T-helper 1 cell treated with Interleukin-12 subunit alpha and Interleukin-12 subunit beta and Interleukin-4 antibody, amounts not matched to agents 30 μg/mL and 1 μg/mL, for 36 hours (primary cell): Measurements from ENCODE around the gene SOX6.
"Not testable (repeated sequence)": the region's sequence is repeated elsewhere in the genome, so short reads cannot be mapped to it uniquely, and the experiment has no call there.

Experiments used
- H3K27ac Mint-ChIP-seq: one replicate; pipeline ENCODE4 v1.8.0; 2021; ENCODE audit warnings: mild to moderate bottlenecking, mixed read lengths
- H3K27me3 Mint-ChIP-seq: one replicate; pipeline ENCODE4 v1.8.0; 2021; ENCODE audit warnings: low read depth, mixed read lengths
- H3K36me3 Mint-ChIP-seq: one replicate; pipeline ENCODE4 v1.8.0; 2021; ENCODE audit warnings: low read depth, mixed read lengths
- H3K4me1 Mint-ChIP-seq: one replicate; pipeline ENCODE4 v1.8.0; 2021; ENCODE audit warnings: low read depth, mixed read lengths
- H3K4me3 Mint-ChIP-seq: one replicate; pipeline ENCODE4 v1.8.0; 2021; ENCODE audit warnings: mild to moderate bottlenecking, moderate library complexity, mixed read lengths
- H3K9me3 Mint-ChIP-seq: one replicate; pipeline ENCODE4 v1.8.0; 2021; ENCODE audit warnings: mixed read lengths

The SOX6 gene

GRCh38 chr11:16095756-16096155 lies 260.6 kb downstream of the SOX6 start:
- no peaks in the 10 kb centered on the region for H3K36me3 Mint-ChIP-seq
- no peaks in the 10 kb centered on the region for H3K27me3 Mint-ChIP-seq
- no peaks in the 10 kb centered on the region for H3K4me1 Mint-ChIP-seq
- no peaks in the 10 kb centered on the region for H3K9me3 Mint-ChIP-seq
- H3K4me3 Mint-ChIP-seq: no peak overlapping the region
- no peak overlapping the region for H3K27ac Mint-ChIP-seq

GRCh38 chr11:16093889-16094653 lies 262.3 kb downstream of the SOX6 start:
- Mint-ChIP-seq H3K36me3 (no peaks in the 10 kb centered on the region), H3K4me1 (no peaks in the 10 kb centered on the region), H3K27ac (no peak overlapping the region)

GRCh38 chr11:16091862-16092261 lies 264.5 kb downstream of the SOX6 start:
- Mint-ChIP-seq H3K9me3 (no peaks in the 10 kb centered on the region), H3K4me1 (no peaks in the 10 kb centered on the region), H3K4me3 (no peak overlapping the region), H3K27ac (no peak overlapping the region), H3K36me3 (no peaks in the 10 kb centered on the region), H3K27me3 (no peaks in the 10 kb centered on the region)

More at GRCh38 chr11:16093889-16094653, 262.3 kb downstream of the SOX6 start:
- no peak overlapping the region for H3K4me3 Mint-ChIP-seq
- no peaks in the 10 kb centered on the region for H3K9me3 Mint-ChIP-seq
- H3K27me3 Mint-ChIP-seq: no peaks in the 10 kb centered on the region

GRCh38 chr11:16089481-16089880 lies 266.9 kb downstream of the SOX6 start:
- Mint-ChIP-seq H3K4me3 (no peak overlapping the region), H3K9me3 (no peaks in the 10 kb centered on the region), H3K27ac (no peak overlapping the region), H3K4me1 (no peaks in the 10 kb centered on the region), H3K36me3 (no peaks in the 10 kb centered on the region), H3K27me3 (no peaks in the 10 kb centered on the region)

GRCh38 chr11:16088774-16089173 lies 267.6 kb downstream of the SOX6 start:
- no peak overlapping the region for H3K4me3 Mint-ChIP-seq
- no peaks in the 10 kb centered on the region for H3K4me1 Mint-ChIP-seq
- H3K36me3 Mint-ChIP-seq: no peaks in the 10 kb centered on the region
- no peak overlapping the region for H3K27ac Mint-ChIP-seq
- H3K27me3 Mint-ChIP-seq: no peaks in the 10 kb centered on the region
- no peaks in the 10 kb centered on the region for H3K9me3 Mint-ChIP-seq

GRCh38 chr11:16087886-16088285 lies 268.5 kb downstream of the SOX6 start:
- Mint-ChIP-seq H3K4me1 (no peaks in the 10 kb centered on the region), H3K36me3 (no peaks in the 10 kb centered on the region), H3K4me3 (no peak overlapping the region), H3K27me3 (no peaks in the 10 kb centered on the region), H3K9me3 (no peaks in the 10 kb centered on the region), H3K27ac (no peak overlapping the region)

GRCh38 chr11:16086229-16086819 lies 270.0 kb downstream of the SOX6 start:
- Mint-ChIP-seq H3K27me3 (no peaks in the 10 kb centered on the region), H3K36me3 (no peaks in the 10 kb centered on the region), H3K4me3 (no peak overlapping the region), H3K9me3 (no peaks in the 10 kb centered on the region), H3K27ac (no peak overlapping the region), H3K4me1 (no peaks in the 10 kb centered on the region)

GRCh38 chr11:16082095-16083055 lies 274.0 kb downstream of the SOX6 start:
- Mint-ChIP-seq H3K9me3 (no peaks in the 10 kb centered on the region), H3K27me3 (no peaks in the 10 kb centered on the region), H3K4me1 (no peaks in the 10 kb centered on the region), H3K27ac (no peak overlapping the region), H3K36me3 (no peaks in the 10 kb centered on the region), H3K4me3 (no peak overlapping the region)

GRCh38 chr11:16081382-16082094 lies 274.8 kb downstream of the SOX6 start:
- H3K9me3 Mint-ChIP-seq: peaks cover under 1% of the 10 kb centered on the region
- no peaks in the 10 kb centered on the region for H3K36me3 Mint-ChIP-seq
- no peaks in the 10 kb centered on the region for H3K27me3 Mint-ChIP-seq
- H3K4me3 Mint-ChIP-seq: no peak overlapping the region
- H3K27ac Mint-ChIP-seq: no peak overlapping the region
- H3K4me1 Mint-ChIP-seq: no peaks in the 10 kb centered on the region

- no peaks in the 10 kb centered on the region for H3K4me1 Mint-ChIP-seq
- H3K27ac Mint-ChIP-seq: no peak overlapping the region
- no peaks in the 10 kb centered on the region for H3K36me3 Mint-ChIP-seq
- no peak overlapping the region for H3K4me3 Mint-ChIP-seq
- peaks cover 3% of the 10 kb centered on the region for H3K9me3 Mint-ChIP-seq
- H3K27me3 Mint-ChIP-seq: no peaks in the 10 kb centered on the region
Measured at GRCh38 chr11:16080688-16081381, 275.5 kb downstream of the SOX6 start.

- H3K36me3 Mint-ChIP-seq: no peaks in the 10 kb centered on the region
- no peaks in the 10 kb centered on the region for H3K4me1 Mint-ChIP-seq
- H3K27ac Mint-ChIP-seq: no peak overlapping the region
- H3K9me3 Mint-ChIP-seq: peaks cover 8% of the 10 kb centered on the region
- no peak overlapping the region for H3K4me3 Mint-ChIP-seq
- no peaks in the 10 kb centered on the region for H3K27me3 Mint-ChIP-seq
Measured at GRCh38 chr11:16078936-16079335, 277.4 kb downstream of the SOX6 start.

- peaks cover 16% of the 10 kb centered on the region for H3K9me3 Mint-ChIP-seq
- H3K36me3 Mint-ChIP-seq: no peaks in the 10 kb centered on the region
- no peak overlapping the region for H3K27ac Mint-ChIP-seq
- H3K4me1 Mint-ChIP-seq: no peaks in the 10 kb centered on the region
- no peak overlapping the region for H3K4me3 Mint-ChIP-seq
- H3K27me3 Mint-ChIP-seq: no peaks in the 10 kb centered on the region
Measured at GRCh38 chr11:16070573-16070972, 285.8 kb downstream of the SOX6 start.

GRCh38 chr11:16067268-16067667 lies 289.1 kb downstream of the SOX6 start:
- H3K27me3 Mint-ChIP-seq, H3K4me1 Mint-ChIP-seq, H3K4me3 Mint-ChIP-seq, H3K36me3 Mint-ChIP-seq, H3K27ac Mint-ChIP-seq: not testable (repeated sequence)
- peaks cover 10% of the 10 kb centered on the region for H3K9me3 Mint-ChIP-seq

GRCh38 chr11:16059332-16059731 lies 297.0 kb downstream of the SOX6 start:
- Mint-ChIP-seq H3K9me3 (no peaks in the 10 kb centered on the region), H3K27me3 (no peaks in the 10 kb centered on the region), H3K4me1 (no peaks in the 10 kb centered on the region), H3K4me3 (no peak overlapping the region), H3K27ac (no peak overlapping the region), H3K36me3 (no peaks in the 10 kb centered on the region)
